ENCODE measurements around the gene KTN1.

- no peak for TF ChIP-seq CTCF (IDR thresholded peaks at IDR 0.05; ENCODE audit: insufficient read depth, low read depth, low read length)
- no peak for TF ChIP-seq EZH2 (IDR thresholded peaks at IDR 0.05; ENCODE audit: insufficient read depth, low read length)
Measured at GRCh38 chr14:55697414-55697861, 117.4 kb downstream of the KTN1 start.
